ENCODE measurements around the gene MPL.
A peak's percentile ranks its signal among the peaks of the same experiment; 100 is the strongest.

MPL gene

GRCh38 chr1:43306688-43307457 is 30.7 kb upstream of the MPL start:
- DNase-seq = peak; percentile 60

DNA sequence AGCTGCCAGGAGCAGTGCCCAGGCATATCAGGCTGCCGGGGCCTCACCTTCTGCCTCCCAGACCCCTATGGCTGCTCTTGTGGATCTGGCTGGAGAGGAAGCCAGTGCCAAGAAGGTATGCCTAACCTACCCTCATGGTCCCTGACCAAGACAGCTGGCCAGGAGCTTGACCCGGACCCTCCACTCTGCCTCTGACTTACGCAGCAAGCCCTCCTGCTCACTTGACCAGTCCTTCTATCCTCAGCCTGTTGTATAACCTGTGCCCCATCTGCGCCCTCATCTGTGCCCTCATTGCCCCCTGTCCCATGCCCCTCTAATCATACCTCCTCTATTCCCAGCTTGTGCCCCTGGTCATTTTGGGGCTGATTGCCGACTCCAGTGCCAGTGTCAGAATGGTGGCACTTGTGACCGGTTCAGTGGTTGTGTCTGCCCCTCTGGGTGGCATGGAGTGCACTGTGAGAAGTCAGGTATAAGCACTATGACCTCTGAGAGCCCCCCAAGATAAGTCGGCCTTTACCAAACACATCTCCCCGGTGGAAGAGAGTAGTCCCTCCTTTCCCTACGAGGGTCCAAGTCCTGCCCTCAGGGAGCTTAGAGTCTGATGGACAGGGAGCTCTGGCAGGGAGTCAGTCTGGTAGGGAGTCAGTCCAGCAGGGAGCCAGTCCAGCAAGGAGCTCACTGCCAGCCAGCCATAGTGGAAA is 30.0 kb upstream of the MPL start:
- DNase-seq = no peak

DNA sequence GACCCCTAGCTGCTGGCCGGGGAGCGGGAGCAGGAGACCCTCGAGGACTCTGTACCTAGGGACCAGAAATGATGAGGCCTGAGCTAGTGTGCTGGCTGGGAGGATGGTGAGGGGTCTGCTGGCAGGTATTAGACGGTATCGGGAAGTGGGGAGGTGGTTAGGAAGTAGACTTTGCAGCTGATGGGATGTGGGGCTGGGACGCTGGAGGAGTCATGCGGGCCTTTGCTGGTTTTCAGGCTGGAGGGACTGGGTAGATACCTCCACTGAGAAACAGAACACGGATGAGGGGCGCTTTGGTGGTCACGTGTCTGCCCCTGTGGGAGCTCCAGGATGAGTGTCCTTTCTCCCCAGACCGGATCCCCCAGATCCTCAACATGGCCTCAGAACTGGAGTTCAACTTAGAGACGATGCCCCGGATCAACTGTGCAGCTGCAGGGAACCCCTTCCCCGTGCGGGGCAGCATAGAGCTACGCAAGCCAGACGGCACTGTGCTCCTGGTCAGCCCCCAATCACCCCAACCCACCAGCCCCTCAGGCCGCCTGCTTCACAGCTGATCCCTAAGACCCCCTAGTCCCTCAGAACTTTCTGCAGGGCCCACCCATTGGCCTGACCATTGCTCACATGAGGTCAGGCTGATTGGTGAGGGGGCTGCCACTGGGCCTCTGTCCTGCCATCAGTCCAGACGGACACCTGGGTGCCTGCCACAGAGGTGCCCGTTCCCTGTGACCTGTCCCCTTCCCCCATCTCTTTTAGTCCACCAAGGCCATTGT is 28.8 kb upstream of the MPL start:
- no peak for DNase-seq

GRCh38 chr1:43309405-43310025 is 28.1 kb upstream of the MPL start:
- no peak for DNase-seq

GRCh38 chr1:43311521-43311920 is 26.1 kb upstream of the MPL start:
- DNase-seq = no peak

DNA sequence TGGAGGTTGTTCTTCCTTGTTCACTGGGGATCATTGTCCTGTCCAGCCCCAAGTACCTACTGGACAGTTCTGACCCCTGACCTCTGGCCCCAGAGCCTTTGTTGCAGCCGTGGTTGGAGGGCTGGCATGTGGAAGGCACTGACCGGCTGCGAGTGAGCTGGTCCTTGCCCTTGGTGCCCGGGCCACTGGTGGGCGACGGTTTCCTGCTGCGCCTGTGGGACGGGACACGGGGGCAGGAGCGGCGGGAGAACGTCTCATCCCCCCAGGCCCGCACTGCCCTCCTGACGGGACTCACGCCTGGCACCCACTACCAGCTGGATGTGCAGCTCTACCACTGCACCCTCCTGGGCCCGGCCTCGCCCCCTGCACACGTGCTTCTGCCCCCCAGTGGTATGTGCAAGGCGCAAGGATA is 25.4 kb upstream of the MPL start:
- no peak for DNase-seq

DNA sequence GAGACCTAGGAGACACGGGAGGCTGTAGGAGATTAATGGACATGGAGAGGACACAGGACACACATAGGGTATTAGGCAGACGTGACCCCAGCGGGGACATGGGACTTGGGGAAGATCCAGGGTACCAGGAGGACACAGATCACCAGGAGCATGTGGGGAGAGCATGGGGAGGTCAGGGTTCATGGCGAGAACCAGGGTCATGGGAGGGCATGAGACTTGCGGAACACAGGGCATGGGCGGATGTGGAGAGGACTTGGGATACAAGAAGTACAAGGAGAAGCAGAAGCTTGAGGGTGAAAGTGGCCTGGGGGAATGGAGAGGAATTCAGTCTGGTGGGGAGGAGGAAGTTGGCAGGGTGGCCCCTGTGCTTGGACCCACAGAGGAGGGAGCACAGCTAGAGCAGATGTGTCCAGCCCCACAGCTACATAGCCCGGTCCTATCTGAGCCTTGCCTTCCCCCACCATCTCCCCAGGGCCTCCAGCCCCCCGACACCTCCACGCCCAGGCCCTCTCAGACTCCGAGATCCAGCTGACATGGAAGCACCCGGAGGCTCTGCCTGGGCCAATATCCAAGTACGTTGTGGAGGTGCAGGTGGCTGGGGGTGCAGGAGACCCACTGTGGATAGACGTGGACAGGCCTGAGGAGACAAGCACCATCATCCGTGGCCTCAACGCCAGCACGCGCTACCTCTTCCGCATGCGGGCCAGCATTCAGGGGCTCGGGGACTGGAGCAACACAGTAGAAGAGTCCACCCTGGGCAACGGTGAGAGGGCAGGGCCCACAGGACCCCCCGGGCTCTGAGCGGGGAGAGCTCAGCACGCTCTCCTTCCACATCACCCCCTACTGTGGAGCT is 24.7 kb upstream of the MPL start:
- no peak for DNase-seq

DNA sequence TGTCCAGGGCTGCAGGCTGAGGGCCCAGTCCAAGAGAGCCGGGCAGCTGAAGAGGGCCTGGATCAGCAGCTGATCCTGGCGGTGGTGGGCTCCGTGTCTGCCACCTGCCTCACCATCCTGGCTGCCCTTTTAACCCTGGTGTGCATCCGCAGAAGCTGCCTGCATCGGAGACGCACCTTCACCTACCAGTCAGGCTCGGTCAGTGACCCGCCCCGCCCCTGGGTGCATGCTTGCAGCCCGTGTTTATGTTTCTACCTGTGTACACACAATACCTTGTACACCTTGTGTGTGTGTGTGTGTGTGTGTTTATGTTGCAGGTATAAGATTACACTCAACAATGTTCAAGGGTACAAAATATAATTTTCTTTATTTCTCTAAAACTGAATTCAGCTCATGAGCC is 23.8 kb upstream of the MPL start:
- no peak for DNase-seq

- DNase-seq = no peak
Measured at GRCh38 chr1:43314233-43314632, 23.4 kb upstream of the MPL start.

DNA sequence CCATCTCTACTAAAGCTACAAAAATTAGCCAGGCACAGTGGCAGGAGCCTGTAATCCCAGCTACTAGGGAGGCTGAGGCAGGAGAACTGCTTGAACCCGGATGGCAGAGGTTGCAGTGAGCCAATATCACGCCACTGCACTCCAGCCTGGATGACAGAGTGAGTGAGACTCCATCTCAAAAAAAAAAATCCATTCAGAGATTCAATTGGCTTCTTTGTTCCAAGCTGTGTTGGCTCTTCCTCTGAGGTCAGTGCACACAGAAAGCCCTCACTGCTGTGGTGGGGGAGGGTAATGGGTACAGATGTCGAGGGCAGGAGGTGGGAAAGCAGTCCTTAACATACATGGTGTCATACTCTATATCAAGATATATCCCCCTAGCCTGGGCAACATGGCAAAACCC is 22.1 kb upstream of the MPL start:
- no peak for DNase-seq

DNA sequence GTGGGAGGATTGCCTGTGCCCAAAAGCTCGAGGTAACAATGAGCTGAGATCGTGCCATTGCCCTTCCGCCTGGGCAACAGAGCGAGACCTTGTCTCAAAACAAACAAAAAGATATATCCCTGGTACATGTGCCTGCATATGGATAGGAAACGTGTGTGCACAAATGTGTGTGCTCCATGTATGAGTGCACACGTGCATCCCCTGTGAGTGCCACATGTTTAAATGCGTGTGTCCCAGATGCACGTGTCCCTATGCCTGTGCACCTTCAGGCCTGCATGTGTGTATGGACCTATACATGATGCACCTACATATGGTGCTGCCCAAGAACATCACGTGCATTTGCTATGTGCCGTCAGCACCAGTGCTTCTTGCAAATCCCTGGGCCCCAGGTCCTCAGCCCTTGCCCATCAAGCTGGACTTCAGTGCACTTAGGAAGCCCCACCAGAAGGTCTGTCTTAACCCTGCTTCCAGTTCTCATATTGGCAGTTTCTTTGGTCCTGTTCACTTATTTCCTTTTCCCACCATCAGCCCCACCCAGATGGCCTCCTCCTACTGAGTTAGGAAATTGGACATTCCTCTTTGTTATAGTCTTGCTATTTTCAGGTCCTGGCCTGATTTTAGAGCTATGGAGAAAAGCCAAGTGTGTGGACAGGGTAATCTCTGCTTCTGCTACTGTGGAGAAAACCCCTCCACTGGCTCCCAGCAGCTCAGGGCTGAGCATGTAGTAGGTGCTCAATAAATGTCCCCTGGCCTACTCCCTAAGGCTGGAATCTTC is 21.5 kb upstream of the MPL start:
- no peak for DNase-seq

DNA sequence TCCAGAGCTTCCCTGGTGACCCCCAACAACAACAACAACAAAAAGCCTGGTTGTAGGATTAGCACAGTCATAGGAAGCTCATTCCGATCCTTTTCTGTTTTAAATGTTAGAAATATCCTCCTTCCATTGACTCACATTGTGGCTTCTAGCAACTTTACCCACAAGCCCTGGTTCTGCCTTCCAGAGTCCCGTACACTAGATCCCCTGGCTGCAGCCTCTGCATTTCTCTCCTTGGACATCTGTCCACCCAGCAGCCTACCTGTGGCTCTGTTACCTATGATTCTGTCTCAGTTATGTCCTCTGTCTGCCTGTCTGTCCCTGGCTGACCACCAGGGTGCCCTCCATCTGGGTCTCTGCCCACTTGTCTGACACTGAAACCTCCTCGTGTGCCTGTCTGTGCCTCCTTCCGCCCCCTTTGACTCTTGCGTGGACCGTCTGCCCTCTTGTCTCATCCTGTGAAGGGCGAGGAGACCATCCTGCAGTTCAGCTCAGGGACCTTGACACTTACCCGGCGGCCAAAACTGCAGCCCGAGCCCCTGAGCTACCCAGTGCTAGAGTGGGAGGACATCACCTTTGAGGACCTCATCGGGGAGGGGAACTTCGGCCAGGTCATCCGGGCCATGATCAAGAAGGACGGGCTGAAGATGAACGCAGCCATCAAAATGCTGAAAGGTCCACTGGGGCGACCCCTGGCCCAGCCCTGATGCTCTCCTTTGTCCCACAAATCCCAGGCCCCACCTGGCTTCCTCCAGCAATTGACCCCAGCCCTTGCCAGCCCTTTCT is 20.7 kb upstream of the MPL start:
- DNase-seq = no peak

- DNase-seq = no peak
Measured at GRCh38 chr1:43317817-43318471, 19.7 kb upstream of the MPL start.

GRCh38 chr1:43318831-43319230 is 18.8 kb upstream of the MPL start:
- DNase-seq = no peak

- DNase-seq = no peak
Measured at GRCh38 chr1:43319288-43319687, 18.3 kb upstream of the MPL start.

DNA sequence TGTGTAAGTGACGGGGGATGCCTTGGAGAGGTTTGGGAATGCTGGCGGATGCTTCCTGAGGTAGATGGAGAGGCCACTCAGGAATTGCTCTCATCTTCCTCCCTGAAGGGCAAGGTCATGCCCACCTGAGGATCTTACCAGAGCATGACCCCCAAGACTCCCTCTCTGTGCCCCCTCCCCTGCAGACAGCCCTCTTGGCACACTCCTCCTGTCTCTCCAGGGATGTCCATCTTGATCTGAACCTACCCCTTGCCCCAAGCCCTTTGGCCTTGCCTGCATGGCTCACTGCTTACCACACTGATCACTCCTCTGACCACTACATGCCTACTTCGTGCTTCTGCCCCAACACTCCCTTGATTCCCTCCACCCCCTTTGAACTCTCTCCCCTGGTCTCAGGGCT is 17.9 kb upstream of the MPL start:
- no peak for DNase-seq

DNA sequence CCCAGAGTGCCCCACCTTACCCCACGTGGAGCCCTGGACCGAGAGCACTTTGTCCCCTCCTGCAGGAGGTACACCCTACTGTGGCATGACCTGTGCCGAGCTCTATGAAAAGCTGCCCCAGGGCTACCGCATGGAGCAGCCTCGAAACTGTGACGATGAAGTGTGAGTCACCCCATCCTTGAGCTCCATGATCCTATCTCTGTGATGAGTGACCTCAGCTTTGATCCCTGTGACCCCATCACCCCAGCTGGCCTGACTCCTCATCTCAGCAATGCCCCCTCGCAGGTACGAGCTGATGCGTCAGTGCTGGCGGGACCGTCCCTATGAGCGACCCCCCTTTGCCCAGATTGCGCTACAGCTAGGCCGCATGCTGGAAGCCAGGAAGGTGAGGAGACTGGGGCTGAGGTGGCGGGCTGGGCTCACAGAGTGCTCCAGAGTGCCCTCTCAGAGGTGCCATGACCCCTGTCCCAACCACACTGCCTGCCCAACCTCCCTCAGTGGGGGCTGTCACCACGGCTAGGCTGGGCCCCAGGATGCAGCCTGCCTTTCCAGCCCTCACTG is 16.2 kb upstream of the MPL start:
- no peak for DNase-seq

GRCh38 chr1:43322506-43322905 is 15.1 kb upstream of the MPL start:
- DNase-seq = no peak

DNA sequence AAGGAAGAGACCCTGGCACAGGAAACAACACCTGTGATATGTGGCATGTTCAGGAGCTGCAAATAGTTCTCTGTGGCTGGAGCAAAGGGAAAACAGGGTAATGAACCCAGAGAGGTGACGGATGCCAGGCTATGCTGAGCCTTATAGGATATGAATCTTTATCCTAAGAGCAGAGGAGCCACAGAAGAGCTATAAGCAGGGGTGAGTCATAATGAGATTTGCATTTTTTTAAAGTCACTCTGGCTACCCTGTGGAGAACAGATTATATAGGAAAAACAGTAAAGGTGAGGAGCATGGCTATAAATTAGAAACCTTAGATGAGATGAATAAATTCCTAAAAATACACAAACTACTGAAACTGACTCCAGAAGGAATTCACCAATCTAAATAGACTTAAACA is 12.8 kb upstream of the MPL start:
- no peak for DNase-seq

DNA sequence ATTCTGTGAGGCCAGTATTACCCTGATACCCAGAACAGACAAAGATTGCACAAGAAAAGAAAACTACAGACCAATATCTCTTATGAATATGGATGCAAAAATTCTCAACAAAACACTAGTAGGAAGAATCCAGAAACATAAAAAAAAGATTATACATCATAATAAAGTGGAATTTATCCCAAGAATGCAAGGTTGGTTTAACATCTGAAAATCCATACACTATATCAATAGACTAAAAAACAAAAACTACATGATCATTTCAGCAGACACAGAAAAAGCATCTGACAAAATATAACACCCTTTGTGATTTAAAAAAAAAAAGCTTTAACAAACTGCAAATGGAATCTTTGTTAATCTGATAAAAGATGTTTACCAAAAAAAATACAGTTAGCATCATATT is 12.2 kb upstream of the MPL start:
- no peak for DNase-seq
